Endothelial cell of umbilical vein (primary cell): ENCODE data around the gene PTPRD. TPM values are rescaled to one million over a fixed set of nuclear protein-coding genes. Genes with fewer than 3 reads are reported as not detected.

ENCODE experiments used
- BruUV-seq: library from RNA; stranded (reverse); fragments of 400-500 nt; replicated peaks from 2 replicates; lab custom pipeline; 2021; lab: Mats Ljungman, UMichigan
- CTCF ChIA-PET: fragments of 300-600, 350-600 bp; sonication (Branson Sonifier 250); formaldehyde crosslinking; loops from one replicate; lab custom pipeline; 2021; ENCODE audit warnings: antibody characterized with exemption, inconsistent platforms; lab: Charles Lee
- POLR2A ChIA-PET: fragments of 300-600, 350-600 bp; sonication (Branson Sonifier 250); formaldehyde crosslinking; loops from one replicate; lab custom pipeline; 2021; ENCODE audit warnings: antibody characterized with exemption, inconsistent platforms; lab: Charles Lee
- DNase-seq: peaks from one replicate; pipeline ENCODE4 v3.0.0-alpha.2; 2011; ENCODE audit warnings: low read depth, low spot score
- FAIRE-seq: peaks from 2 replicates; lab custom pipeline; 2011; peaks lifted over from hg19 to GRCh38; lab: Jason Lieb, UNC
- H2AFZ ChIP-seq: 2 replicates; pipeline ENCODE4 v1.6.0; 2012; ENCODE audit warnings: low read depth, low read length, control low read depth, inconsistent platforms
- H3K27ac ChIP-seq: 2 replicates; pipeline ENCODE4 v1.5.1; 2011; ENCODE audit warnings: low read depth, mild to moderate bottlenecking, control low read depth, low read length, moderate library complexity; ENCODE audit not compliant: insufficient read depth
- H3K27me3 ChIP-seq, 2 experiments: 2 replicates each; pipeline versions ENCODE4 v1.6.0 to v1.6.1; 2011; ENCODE audit warnings: low read length in 2 of 2, mixed read lengths in 1 of 2; ENCODE audit not compliant: control insufficient read depth in 2 of 2, insufficient read depth in 2 of 2
- H3K36me3 ChIP-seq, 2 experiments: 2 replicates in 1 of 2; 3 replicates in 1 of 2; pipeline ENCODE4 v1.5.1; 2011; ENCODE audit warnings: low read length in 2 of 2, mild to moderate bottlenecking in 1 of 2, moderate library complexity in 1 of 2; ENCODE audit not compliant: control insufficient read depth in 2 of 2, insufficient read depth in 2 of 2; ENCODE audit errors: extremely low read depth in 1 of 2
- H3K4me1 ChIP-seq: 3 replicates; pipeline ENCODE4 v1.5.1; 2011; ENCODE audit warnings: mild to moderate bottlenecking, low read length; ENCODE audit not compliant: control insufficient read depth, insufficient read depth; ENCODE audit errors: extremely low read depth
- H3K4me2 ChIP-seq: 2 replicates; pipeline ENCODE4 v1.6.1; 2011; ENCODE audit warnings: low read length, control low read depth, mixed read lengths; ENCODE audit not compliant: insufficient read depth
- H3K4me3 ChIP-seq, 3 experiments: fragments of 200-600 bp in 1 of 3; sonication (generic), shearing (Covaris generic) in 1 of 3; replicated peaks in 1 of 3; 2 replicates each; pipeline ENCODE4 v1.5.1; 2011 to 2016; ENCODE audit warnings: control low read depth in 3 of 3, low read length in 3 of 3, mild to moderate bottlenecking in 2 of 3, inconsistent platforms in 1 of 3, low read depth in 1 of 3, moderate library complexity in 1 of 3; ENCODE audit not compliant: insufficient read depth in 1 of 3
- H3K79me2 ChIP-seq: 2 replicates; pipeline ENCODE4 v1.6.0; 2012; ENCODE audit warnings: low read length, inconsistent platforms; ENCODE audit not compliant: control insufficient read depth, insufficient read depth
- H3K9ac ChIP-seq: replicated peaks from 2 replicates; pipeline ENCODE3; 2011; ENCODE audit warnings: low read length, control low read depth; ENCODE audit not compliant: insufficient read depth; ENCODE audit errors: extremely low read depth
- H3K9me1 ChIP-seq: replicated peaks from 3 replicates; pipeline ENCODE4 v1.6.0; 2011; ENCODE audit warnings: mild to moderate bottlenecking, low read length; ENCODE audit not compliant: control insufficient read depth, insufficient read depth; ENCODE audit errors: extremely low read depth
- H3K9me3 ChIP-seq: replicated peaks from 2 replicates; pipeline ENCODE4 v1.5.1; 2012; ENCODE audit warnings: low read length, inconsistent platforms; ENCODE audit not compliant: control insufficient read depth, insufficient read depth
- H4K20me1 ChIP-seq: replicated peaks from 2 replicates; pipeline ENCODE3; 2011; ENCODE audit warnings: mild to moderate bottlenecking, low read length; ENCODE audit not compliant: control insufficient read depth, insufficient read depth; ENCODE audit errors: extremely low read depth
- CTCF ChIP-seq, 2 donors: IDR thresholded peaks; 1 replicate in 1 of 2; 2 replicates in 1 of 2; pipeline ENCODE4 v1.5.1; 2011; ENCODE audit warnings: low read length in 2 of 2, mild to moderate bottlenecking in 2 of 2, moderate library complexity in 2 of 2, control low read depth in 1 of 2, inconsistent platforms in 1 of 2, low read depth in 1 of 2; ENCODE audit not compliant: insufficient read depth in 1 of 2; ENCODE audit errors: extremely low read depth in 1 of 2
- EZH2 ChIP-seq: IDR thresholded peaks from 2 replicates; pipeline ENCODE4 v1.6.1; 2012; ENCODE audit warnings: borderline replicate concordance, low read depth, mild to moderate bottlenecking, moderate library complexity, low read length, inconsistent platforms; ENCODE audit not compliant: severe bottlenecking
- FOS ChIP-seq: IDR thresholded peaks from 2 replicates; pipeline ENCODE4 v1.6.1; 2011; ENCODE audit warnings: mild to moderate bottlenecking, low read length, moderate library complexity, borderline replicate concordance; ENCODE audit not compliant: insufficient read depth
- GATA2 ChIP-seq: IDR thresholded peaks from 2 replicates; pipeline ENCODE4 v1.7.0; 2011; ENCODE audit warnings: low read depth, mild to moderate bottlenecking, moderate library complexity, mixed read lengths, low read length; ENCODE audit not compliant: insufficient read length, insufficient read depth
- JUN ChIP-seq: IDR thresholded peaks from 2 replicates; pipeline ENCODE4 v1.6.1; 2011; ENCODE audit warnings: borderline replicate concordance, low read depth; ENCODE audit not compliant: insufficient read length, insufficient read depth
- MAX ChIP-seq: IDR thresholded peaks from 2 replicates; pipeline ENCODE4 v1.6.1; 2011; ENCODE audit not compliant: insufficient read depth, insufficient read length
- MYC ChIP-seq: IDR thresholded peaks from one replicate; pipeline ENCODE4 v1.6.1; 2011; ENCODE audit warnings: mild to moderate bottlenecking, low read depth, low read length
- POLR2A ChIP-seq: IDR thresholded peaks from 2 replicates; pipeline ENCODE4 v1.6.1; 2012; ENCODE audit warnings: low read depth, mild to moderate bottlenecking, control low read depth, low read length
- POLR2AphosphoS5 ChIP-seq: IDR thresholded peaks from 2 replicates; pipeline ENCODE4 v1.6.1; 2012; ENCODE audit warnings: low read depth, mild to moderate bottlenecking, control low read depth, low read length, moderate library complexity; ENCODE audit not compliant: insufficient read depth
- dilution Hi-C: fragments of 300-500 bp; cut with MboI; formaldehyde crosslinking; loops from one replicate; pipeline ENCODE4 v1.15.0; 2019; ENCODE audit warnings: low sequenced_read_pairs; ENCODE audit not compliant: extremely low pct_ligation_motif_present
- intact Hi-C: fragments of 100-400 bp; cut with micrococcal nuclease; formaldehyde crosslinking; loops from one replicate; pipeline ENCODE4 v1.10.0; 2022
- polyA plus RNA-seq, 4 experiments: library from polyadenylated mRNA; depleted of rRNA in 3 of 4; stranded (reverse) in 3 of 4; unstranded in 1 of 4; fragments of >200 nt; gene quantifications; 2 replicates each; pipeline versions ENCODE4 v1.2.1 to v1.2.3, GENCODE V29; 2011 to 2012; ENCODE audit warnings: missing spikeins in 1 of 4
- total RNA-seq: library from RNA; stranded (reverse); gene quantifications from 2 replicates; pipeline ENCODE4 v1.2.3, GENCODE V29; 2021

The PTPRD gene
- total and polyA plus RNA-seq, 2 donors (not counting 3 experiments of a cell fraction or from before 2014, with no cell fraction given) = 5.5 to 5.7 TPM

GRCh38 chr9:8750639-8751051 lies 1862.2 kb downstream of the PTPRD start:
- Histone ChIP-seq H3K4me1 (no peaks in the 10 kb centered on the region), H3K9me3 (no peaks in the 10 kb centered on the region), H3K27ac (no peak overlapping the region), H4K20me1 (no peaks in the 10 kb centered on the region), H3K9ac (no peak overlapping the region), H3K4me2 (no peak overlapping the region), H3K4me3 (no peak overlapping the region), H3K9me1 (no peaks in the 10 kb centered on the region), H3K36me3 (no peaks in the 10 kb centered on the region), H3K79me2 (no peaks in the 10 kb centered on the region), H3K27me3 (no peaks in the 10 kb centered on the region), H2AFZ (no peak overlapping the region)
- dilution Hi-C loops (no loop called here), intact Hi-C loops (no loop called here)
- BruUV-seq = no TSS peak
- FAIRE-seq (no peak), DNase-seq (no peak)
- POLR2A ChIA-PET = no interaction called here
- CTCF ChIA-PET = no interaction called here
- TF ChIP-seq POLR2A (no peak), JUN (no peak), GATA2 (no peak), MAX (no peak), FOS (no peak), EZH2 (no peak), MYC (no peak), POLR2AphosphoS5 (no peak), CTCF (IDR thresholded peaks at IDR 0.05; ENCODE audit: extremely low read depth in 1 of 2, insufficient read depth in 1 of 2, low read depth in 1 of 2, low read length in 2 of 2) (no peak)
